ENCODE data around the gene BEND6. TPM values are rescaled to one million over a fixed set of nuclear protein-coding genes. Genes with fewer than 3 reads are reported as not detected.

Gene BEND6
- total and polyA plus RNA-seq, 2 of the 4 experiments (the other 2 are of a cell fraction) = 4.1 to 9.7 TPM

- H3K18ac ChIP-seq (ENCODE audit: low read depth, low read length) = no peak overlapping the region
- no peak overlapping the region for H3K4ac ChIP-seq (ENCODE audit: low read depth, low read length)
- no peak overlapping the region for H3K9ac ChIP-seq (ENCODE audit: low read depth, low read length)
- TF ChIP-seq RFX5 (IDR thresholded peaks at IDR 0.05; ENCODE audit: low read depth, low read length) (no peak), MXI1 (IDR thresholded peaks at IDR 0.05; ENCODE audit: borderline replicate concordance, low read depth, low read length) (no peak), MAFK (IDR thresholded peaks at IDR 0.05; ENCODE audit: low read depth, low read length) (no peak), SMC3 (IDR thresholded peaks at IDR 0.05; ENCODE audit: low read depth, low read length) (no peak), BHLHE40 (IDR thresholded peaks at IDR 0.05; ENCODE audit: low read depth, low read length) (no peak), ELK1 (IDR thresholded peaks at IDR 0.05; ENCODE audit: borderline replicate concordance, low read depth, low read length) (no peak), CTCF (conservative IDR thresholded peaks at IDR 0.05; ENCODE audit: low read depth, low read length) (no peak), RCOR1 (IDR thresholded peaks at IDR 0.05; ENCODE audit: insufficient replicate concordance, low read length) (no peak), CEBPB (IDR thresholded peaks at IDR 0.05; ENCODE audit: low read depth, low read length) (no peak), RAD21 (IDR thresholded peaks at IDR 0.05; ENCODE audit: low read length) (no peak), POLR2A (IDR thresholded peaks at IDR 0.05; ENCODE audit: low read depth, low read length) (no peak), CHD1 (IDR thresholded peaks at IDR 0.05; ENCODE audit: low read depth, low read length) (no peak), NFE2L2 (IDR thresholded peaks at IDR 0.05; ENCODE audit: low read depth, low read length) (no peak), FOS (IDR thresholded peaks at IDR 0.05; ENCODE audit: low read depth, low read length) (no peak), MAZ (IDR thresholded peaks at IDR 0.05; ENCODE audit: borderline replicate concordance, low read depth, low read length) (no peak), USF2 (IDR thresholded peaks at IDR 0.05; ENCODE audit: low read depth, low read length) (no peak)
- no TSS peak for BruUV-seq (replicated peaks)
- no peak overlapping the region for H2BK120ac ChIP-seq (ENCODE audit: low read depth, low read length)
- H3K27ac ChIP-seq (ENCODE audit: insufficient read depth, low read length) = no peak overlapping the region
- no peaks in the 10 kb centered on the region for H3K79me1 ChIP-seq (ENCODE audit: low read depth in 1 of 2, low read length in 2 of 2)
- no peaks in the 10 kb centered on the region for H3K4me1 ChIP-seq (ENCODE audit: control insufficient read depth, insufficient read depth, low read length)
- H2AK5ac ChIP-seq (ENCODE audit: low read depth, low read length) = no peak overlapping the region
- H3K56ac ChIP-seq (ENCODE audit: extremely low read depth, insufficient read depth, low read length) = no peak overlapping the region
- intact Hi-C loops (cut with micrococcal nuclease) (loop anchor here (5.0 kb wide), 1 partner anchor 35 kb away; no protein-coding TSS in a partner anchor), in situ Hi-C loops (cut with MboI; ENCODE audit: low sequenced_read_pairs) (no loop called here), dilution Hi-C loops (cut with HindIII; ENCODE audit: low sequenced_read_pairs, unreplicated experiment) (no loop called here)
- H2BK15ac ChIP-seq (ENCODE audit: low read depth, low read length) = no peak overlapping the region
- H3K9me1 ChIP-seq (ENCODE audit: insufficient read depth, low read length) = no peaks in the 10 kb centered on the region
- H3K9me3 ChIP-seq (ENCODE audit: control insufficient read depth, insufficient read depth, low read length) = peaks cover 8% of the 10 kb centered on the region
- no peak overlapping the region for H2AK9ac ChIP-seq (replicated peaks; ENCODE audit: low read depth, low read length, poor library complexity)
- H2BK5ac ChIP-seq (ENCODE audit: low read depth, low read length, poor library complexity, severe bottlenecking) = no peak overlapping the region
- DNase-seq (no peak), ATAC-seq (ENCODE audit: low read depth) (no peak)
- H2AFZ ChIP-seq (replicated peaks; ENCODE audit: low read length, poor library complexity) = no peak overlapping the region
- POLR2A ChIA-PET (ENCODE audit: unreplicated experiment) = no interaction called here
- WGBS, 2 experiments (ENCODE audit: extremely low coverage in 2 of 2, insufficient read length in 1 of 2) = no CpG with 5 or more reads among the region's 3 CpGs
- no peaks in the 10 kb centered on the region for H3K36me3 ChIP-seq (ENCODE audit: control insufficient read depth, insufficient read depth, low read length)
- no peak overlapping the region for H4K8ac ChIP-seq (ENCODE audit: low read depth in 2 of 2, low read length in 2 of 2)
- H3K4me3 ChIP-seq (ENCODE audit: insufficient read depth, low read depth, low read length) = no peak overlapping the region
- no peak overlapping the region for H3K14ac ChIP-seq (replicated peaks; ENCODE audit: low read depth, low read length)
- no peak overlapping the region for H3K23ac ChIP-seq (ENCODE audit: low read depth, low read length)
- CTCF ChIA-PET = no interaction called here
- no peaks in the 10 kb centered on the region for H3K27me3 ChIP-seq (ENCODE audit: control insufficient read depth, insufficient read depth, low read length)
- no peak overlapping the region for H3K4me2 ChIP-seq (ENCODE audit: low read depth, low read length)
- H4K5ac ChIP-seq (ENCODE audit: low read depth, low read length) = no peak overlapping the region
- no peaks in the 10 kb centered on the region for H4K20me1 ChIP-seq (ENCODE audit: insufficient read depth, low read length)
- H2BK20ac ChIP-seq (ENCODE audit: low read depth, low read length) = no peak overlapping the region
- no peak overlapping the region for H4K91ac ChIP-seq (ENCODE audit: insufficient read depth, low read depth, low read length)
Measured at GRCh38 chr6:57027301-57027700, 72.4 kb downstream of the BEND6 start.

All from IMR-90 (cell line).